HG03565 (cell line): ENCODE measurements around the gene TOX2.

Experiments used
- ATAC-seq: cut with Tn5 transposase; IDR thresholded peaks from one replicate; pipeline ENCODE4 v1.9.1; 2021; ENCODE audit warnings: mild to moderate bottlenecking, moderate library complexity; ENCODE audit not compliant: unreplicated experiment

The TOX2 gene, protein sequence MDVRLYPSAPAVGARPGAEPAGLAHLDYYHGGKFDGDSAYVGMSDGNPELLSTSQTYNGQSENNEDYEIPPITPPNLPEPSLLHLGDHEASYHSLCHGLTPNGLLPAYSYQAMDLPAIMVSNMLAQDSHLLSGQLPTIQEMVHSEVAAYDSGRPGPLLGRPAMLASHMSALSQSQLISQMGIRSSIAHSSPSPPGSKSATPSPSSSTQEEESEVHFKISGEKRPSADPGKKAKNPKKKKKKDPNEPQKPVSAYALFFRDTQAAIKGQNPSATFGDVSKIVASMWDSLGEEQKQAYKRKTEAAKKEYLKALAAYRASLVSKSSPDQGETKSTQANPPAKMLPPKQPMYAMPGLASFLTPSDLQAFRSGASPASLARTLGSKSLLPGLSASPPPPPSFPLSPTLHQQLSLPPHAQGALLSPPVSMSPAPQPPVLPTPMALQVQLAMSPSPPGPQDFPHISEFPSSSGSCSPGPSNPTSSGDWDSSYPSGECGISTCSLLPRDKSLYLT

DNA sequence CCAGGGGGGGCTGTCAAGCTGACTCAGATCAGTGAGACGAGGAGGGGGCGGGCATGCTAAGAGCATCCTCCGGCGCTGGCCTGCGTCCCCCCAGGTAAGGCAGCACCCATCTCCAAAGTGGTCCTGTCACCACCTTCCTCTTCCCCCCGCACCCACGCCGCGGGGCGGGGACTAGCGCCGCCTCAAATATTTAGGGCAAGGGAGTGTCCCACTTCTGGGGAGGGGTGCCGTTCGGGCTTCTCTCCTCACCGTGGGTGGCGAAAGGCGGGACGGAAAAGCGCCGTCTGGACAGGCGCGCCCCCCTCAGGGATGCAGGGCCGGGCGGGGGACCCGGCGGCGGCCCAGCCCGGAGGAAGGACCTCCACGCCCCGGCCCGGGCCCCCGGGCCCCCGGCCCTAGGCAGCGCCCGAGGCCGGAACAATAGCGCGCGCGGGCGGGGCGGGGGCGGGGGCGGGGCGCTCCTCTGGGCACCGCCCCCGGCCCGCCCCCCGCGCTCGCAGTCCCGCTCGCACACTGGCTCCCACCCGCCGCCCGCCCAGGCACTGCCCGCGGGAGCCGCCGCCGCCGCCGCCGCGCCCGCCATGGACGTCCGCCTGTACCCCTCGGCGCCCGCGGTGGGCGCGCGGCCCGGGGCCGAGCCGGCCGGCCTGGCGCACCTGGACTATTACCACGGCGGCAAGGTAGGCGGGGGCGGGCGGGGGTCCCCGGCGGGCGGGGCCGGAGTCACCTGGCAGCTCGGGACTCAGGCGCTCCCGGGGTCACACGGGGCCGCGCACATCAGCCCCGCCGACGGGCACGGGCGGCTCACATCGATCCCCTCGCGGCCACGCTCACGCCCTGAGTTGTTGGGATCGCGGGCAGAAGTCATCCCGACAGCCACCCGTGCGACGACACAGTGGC, at the start of gene TOX2:
TOX2 (plus strand) TSS at position 542 of the 900 bp plus-strand sequence; CDS start at position 582, 40 bp downstream.
- no peak for ATAC-seq

DNA sequence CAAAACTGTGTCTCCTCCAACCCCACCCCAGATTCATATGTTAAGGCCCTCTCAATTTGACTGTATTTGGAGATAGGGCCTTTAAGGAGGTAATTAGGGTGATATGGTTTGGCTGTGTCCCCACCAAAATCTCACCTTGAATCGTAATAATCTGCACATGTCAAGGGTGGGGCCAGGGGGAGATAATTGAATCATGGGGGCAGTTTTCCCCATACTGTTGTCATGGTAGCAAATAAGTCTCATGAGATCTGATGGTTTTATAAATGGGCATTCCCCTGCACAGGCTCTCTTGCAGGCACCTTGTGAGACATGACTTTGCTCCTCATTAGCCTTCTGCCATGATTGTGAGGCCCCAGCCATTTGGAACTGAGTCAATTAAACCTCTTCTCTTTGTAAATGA, 46.6 kb upstream of the TOX2 start:
- no peak for ATAC-seq

DNA sequence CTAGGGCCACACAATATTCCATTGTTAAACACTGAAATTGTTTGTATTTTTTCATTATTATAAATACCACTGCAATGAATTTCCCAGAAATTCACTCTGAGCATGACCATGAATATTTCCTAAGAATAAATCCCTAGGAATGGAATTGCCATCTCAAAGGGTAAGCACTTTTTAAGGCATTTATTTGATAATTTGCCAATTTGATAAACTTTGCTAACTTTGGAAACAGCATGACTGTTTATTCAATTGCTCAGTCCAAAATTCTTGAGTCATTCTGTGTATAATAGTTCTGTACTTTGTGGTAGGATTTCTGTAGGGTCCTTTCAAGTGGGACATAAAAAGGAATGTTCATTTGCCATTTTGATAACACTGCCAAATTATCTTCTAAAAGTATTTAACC, 44.2 kb upstream of the TOX2 start:
- ATAC-seq, result no peak

DNA sequence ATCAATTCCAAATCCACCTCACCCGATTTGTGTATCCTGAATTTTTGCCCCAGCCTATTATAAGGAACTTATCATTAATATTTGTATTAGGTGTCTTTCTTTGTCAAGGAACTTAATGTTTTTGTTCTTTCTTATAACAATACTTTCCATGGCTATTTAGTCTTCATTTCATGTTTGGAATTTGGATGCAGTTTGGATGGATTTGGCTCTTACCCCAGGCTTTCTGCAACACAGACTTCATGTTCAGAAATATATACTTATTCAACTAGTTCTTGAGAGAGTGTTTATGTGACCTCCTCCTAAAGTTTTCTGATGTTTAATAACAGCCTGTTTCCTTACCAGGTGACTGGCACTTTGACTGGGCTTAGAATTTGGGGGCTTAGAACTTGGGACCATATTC, 35.9 kb upstream of the TOX2 start:
- ATAC-seq, result no peak

DNA sequence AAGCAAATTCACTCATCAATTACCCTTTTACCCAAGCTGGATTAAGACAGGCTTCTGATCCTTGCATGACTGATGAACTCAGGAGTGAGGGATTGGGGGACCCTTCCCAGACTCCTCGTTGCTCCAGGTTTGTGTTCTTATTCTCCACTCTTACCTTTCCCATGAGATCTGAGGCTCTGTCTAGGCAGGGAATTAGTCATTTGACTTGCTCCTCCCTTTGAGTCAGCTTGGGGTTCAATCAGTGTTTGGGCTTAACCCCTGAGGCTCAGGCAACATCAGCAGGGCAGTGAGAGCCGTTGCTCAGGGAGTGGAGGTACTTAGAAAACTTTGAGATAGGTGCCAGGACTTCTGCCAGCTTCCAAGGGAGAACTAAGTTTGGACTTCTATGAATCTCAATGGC, 20.7 kb upstream of the TOX2 start:
- ATAC-seq, result no peak

DNA sequence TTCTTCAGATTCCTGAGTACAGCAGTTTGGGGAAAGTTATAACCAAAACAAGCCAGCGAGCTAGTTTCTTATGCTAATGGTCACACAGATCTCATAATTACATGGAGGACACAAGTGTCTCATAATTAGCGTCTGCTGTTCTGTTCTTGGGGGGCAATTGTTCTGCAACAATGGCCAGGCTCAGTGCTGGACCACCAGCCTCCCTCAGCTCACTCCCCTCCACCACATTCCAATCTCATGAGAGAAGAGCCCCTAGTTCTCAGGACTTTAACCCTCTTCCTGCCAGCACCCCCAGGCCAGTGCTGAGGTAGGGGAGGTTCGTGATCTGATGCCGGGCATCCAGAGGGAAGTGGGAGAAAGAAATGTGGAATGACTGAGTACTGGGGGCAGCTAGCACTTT, 20.2 kb upstream of the TOX2 start:
- no peak for ATAC-seq

DNA sequence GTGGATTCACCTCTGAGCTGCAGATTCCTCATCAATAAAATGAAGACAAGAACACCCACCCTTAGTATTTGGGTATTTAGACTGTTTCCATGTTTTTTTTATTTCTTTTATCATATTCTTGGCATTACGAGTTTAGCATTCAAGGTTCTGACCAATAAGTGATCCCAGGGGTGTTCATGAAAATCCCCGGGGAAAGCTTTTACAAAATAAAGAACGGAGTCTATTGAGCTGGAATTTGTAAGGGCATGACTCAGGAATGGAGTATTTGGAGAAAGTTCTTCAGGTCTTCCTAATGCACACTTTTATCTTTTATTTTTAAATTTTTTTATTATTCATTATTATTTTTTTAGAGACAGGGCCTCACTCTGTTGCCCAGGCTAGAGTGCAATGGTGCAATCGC, 19.4 kb upstream of the TOX2 start:
- no peak for ATAC-seq

DNA sequence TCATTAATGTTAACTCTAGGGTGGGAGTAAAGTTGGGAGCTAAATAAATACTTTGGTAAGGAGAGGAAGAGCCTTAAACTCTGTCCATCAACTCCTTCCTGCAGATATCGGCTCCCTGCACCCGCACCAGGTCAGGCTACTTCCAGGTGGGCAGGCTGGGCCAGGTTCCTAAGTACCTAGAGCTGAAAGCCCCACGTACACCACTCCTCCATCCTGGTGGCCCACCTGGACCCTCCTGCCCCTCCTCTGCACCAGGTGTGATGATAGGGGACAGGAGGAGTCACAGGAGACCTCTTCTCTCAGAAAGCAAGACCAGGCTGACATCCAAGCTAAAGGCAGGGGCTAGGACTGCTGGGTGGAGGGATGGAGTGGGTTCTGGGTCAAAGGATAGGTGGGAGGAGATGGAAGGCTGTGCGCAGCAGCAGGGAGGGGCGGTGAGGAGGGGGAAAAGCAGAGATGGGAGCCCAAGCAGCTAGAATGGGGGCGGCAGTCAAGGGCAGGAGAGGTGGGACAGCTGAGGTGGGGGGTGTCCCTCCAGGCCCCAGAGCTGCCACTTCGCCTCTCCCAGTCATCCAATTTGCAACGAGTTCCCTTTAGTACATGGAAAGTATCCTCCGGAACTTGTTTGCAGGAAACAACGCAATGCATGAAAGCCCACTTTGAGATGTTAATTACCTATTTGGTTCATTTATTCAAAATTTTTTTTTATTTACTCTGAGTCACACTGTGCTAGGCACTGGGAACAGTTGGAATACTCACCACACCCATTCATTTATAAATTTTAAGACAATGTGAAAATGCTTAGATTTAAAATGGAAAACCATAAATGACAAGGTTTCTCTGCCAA, 15.2 kb upstream of the TOX2 start:
- ATAC-seq, result no peak

DNA sequence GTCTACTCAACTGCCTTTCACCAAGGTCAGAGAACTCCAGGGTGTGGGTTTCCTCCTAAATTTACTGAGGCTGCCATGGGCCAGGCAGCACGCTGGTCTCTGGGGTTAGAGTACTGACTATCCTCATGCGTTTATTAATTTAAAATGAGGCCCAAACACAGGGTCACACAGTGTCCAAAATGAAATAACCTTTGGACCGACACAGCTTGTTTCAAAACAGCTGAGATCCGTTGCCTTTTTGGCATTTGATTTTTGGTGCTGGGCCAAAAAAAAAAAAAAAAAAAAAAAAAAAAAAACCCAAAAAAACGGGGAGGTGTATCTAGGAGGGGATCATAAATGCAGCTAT, 14.6 kb upstream of the TOX2 start:
- no peak for ATAC-seq

DNA sequence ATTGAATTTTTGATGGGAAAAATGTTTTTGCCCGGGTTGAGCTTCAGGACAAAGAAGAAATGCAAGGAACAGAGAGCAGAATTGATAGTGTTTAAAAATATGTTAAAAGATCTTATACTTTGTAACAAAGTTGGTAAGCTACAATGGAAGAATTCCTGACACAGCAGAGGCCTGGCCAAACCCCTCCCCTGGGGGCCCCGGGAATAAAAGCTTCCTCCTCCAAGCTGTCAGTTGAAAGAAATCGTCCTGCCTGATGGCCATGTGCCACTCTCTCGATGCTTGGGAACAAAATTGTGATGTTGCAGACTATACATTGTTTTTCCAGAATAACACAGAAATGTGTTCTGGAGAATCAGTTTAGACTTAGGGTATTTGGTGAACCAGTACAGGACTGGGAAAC, 14.2 kb upstream of the TOX2 start:
- ATAC-seq, result no peak

DNA sequence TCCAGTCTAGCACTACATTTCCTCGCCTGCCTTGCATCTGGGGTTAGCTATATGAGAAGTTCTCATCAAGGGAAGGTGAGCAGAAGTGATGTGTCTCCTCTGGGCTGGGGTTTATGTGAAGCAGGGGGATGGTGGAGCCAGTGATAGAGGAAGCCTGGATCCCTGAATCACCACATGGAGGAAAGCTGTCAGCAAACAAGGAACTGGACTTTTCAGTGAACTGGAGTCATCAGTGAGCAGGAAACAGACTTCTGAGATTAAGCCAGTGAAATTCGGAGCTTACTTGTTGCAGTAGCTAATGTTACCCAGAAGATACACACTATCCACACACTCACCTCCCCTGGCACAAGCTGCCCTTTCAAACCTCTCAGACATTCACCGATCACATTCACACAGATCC, 13.4 kb upstream of the TOX2 start:
- no peak for ATAC-seq

DNA sequence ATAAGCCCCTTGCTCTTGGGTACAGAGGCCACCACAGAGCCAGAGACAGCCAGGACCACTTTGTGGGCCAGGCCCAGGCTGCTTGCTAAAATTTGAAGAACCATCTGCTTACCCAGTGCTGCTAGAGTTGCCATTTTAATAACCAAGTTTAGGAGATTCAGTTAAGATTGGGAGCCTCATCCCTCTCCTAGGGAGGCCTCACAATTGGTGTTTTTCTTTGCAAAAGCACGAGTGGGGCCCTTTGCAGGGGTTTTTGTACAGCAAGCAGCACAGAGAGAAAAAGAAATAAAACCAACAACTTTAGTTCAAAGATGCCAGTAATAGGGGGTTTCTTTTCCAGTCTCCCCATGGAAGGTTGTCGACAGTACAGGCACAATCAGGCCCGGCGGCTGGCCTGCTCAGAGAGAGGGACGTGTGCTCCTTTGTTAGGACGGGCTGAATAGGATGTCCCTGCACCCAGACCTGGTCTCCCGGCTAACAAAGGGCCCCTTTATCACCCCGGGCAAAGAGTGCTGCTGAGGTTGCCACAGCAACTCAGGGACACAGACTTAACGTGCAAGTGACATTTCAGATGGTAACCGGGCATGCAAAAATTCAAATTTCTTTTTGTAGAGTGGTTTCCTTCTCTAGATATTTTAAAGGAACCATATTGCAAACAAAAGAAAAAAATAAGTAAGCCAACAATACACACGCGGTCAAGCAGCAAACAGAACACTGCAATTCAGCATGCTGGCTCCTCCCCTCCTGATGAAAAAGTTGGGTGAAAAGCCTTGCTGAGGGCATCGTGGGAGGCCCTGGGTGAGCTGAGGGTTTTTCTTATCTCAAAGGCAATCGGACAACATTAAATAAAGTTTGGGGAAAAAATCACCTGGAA, 10.5 kb upstream of the TOX2 start:
- ATAC-seq, result no peak

DNA sequence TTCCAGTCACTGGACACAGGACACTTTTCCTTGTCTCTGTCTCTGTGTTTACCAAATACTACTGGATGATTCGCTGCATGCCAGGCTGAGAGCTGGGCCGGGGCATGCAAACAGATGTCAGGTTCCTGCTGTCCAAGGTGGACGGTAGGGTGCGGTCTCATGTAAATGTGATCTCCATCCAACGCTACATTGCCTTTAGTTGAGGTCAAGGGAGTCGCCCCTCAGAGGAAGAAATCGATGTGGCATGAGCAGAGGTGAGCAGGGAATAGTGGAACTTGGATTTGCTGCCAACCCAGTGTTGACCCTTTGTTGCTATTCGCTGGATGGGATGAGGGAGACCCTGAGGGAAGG, 9.8 kb upstream of the TOX2 start:
- ATAC-seq, result no peak

DNA sequence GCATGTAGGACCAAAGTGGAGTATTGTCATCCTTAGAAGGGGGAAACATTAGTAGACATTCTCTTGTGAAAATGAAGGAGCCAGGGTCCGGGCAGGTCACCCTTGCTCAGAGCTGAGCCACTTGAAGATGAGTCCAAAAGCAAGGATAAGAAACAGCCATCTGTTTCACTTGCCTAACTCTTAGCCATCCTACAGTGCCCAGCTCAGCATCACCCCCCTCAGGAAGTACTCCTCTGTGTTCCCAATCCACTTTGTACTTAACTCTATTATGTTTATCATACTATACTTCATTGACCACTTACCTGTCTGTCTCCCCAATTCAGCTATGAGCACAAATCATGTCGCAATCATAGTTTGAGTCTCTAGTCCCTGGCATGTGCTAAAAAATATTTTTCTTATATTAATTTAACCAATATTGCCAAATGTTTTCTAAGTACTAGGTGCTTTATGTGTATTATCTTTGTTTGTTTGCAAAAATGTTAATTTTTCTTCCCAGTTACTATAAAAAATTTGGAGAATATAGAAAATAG, 8.1 kb upstream of the TOX2 start:
- ATAC-seq, result no peak

DNA sequence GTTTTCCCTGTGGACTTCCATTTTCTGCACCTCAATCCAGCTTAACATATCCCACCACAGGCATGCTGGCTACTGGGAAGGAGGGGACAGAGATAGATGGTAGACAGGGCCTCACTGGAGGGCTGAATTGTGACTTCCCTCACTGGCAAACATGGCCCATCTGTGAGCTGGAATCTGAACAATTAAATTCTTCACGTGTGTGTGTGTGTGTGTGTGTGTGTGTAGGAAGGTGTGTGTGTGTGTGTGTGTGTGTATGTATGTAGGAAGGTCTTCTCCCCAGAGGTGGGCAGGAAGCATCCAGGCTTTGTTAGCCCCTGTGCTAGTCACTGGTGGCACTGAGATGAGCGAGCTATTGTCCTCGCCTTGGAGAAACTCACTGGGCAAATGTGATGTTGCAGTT, 5.4 kb upstream of the TOX2 start:
- ATAC-seq, result no peak

DNA sequence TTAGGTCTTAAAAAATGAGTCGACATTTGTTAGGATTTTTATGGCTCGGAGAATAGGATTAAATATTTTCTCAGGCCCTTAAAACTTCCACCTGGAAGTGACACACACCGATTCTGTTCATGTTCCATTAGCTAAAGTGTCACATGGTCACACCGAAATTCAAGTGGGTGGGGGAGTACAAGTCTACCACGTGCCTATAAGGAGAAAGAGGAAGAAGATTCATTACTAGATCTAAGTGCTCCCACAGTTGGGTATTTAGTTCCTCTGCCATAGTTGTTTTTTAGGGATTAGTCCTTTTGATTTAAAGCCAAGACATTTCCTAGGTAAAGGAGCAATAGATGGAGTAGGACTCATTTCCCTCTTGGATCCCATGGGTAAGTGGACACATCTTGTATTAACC, 4.9 kb upstream of the TOX2 start:
- no peak for ATAC-seq

DNA sequence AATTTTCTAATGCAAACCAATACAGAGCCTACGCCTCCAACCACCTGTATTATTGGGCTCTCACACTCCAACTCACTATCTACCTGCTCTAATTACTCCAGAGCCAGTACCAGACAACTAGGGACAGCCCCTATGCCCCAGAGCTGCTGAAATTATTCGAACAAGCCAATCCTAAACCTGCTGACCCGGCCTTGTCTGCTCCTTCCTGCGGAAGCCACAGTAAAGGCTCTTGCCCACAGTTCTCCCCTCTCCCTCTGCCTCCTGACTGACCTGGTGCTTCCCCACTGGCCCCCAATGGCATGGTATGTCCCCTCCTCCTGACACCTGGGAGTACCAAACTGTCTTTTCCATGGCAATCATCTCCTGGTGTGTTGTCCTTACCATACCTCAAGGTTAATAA, 4.1 kb upstream of the TOX2 start:
- no peak for ATAC-seq

DNA sequence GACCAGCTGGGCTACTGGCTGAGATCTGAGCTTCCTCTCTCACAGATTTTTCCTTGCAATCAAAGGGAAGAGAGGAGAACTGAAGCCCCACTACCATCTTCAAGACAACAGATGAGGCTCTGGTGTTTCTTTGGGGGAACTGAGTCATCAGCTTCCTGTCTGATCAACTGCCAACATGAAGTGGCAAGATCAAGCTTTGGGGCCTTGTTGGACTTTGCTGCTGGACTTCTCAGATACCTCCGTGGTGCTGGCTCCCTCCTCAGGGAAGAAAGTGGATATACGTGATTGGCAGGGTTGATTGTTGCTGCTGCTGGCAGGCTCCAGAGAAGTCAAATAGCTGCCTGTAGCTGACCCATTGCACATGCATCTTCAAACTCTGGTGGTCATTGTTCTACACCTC, 3.6 kb upstream of the TOX2 start:
- no peak for ATAC-seq

DNA sequence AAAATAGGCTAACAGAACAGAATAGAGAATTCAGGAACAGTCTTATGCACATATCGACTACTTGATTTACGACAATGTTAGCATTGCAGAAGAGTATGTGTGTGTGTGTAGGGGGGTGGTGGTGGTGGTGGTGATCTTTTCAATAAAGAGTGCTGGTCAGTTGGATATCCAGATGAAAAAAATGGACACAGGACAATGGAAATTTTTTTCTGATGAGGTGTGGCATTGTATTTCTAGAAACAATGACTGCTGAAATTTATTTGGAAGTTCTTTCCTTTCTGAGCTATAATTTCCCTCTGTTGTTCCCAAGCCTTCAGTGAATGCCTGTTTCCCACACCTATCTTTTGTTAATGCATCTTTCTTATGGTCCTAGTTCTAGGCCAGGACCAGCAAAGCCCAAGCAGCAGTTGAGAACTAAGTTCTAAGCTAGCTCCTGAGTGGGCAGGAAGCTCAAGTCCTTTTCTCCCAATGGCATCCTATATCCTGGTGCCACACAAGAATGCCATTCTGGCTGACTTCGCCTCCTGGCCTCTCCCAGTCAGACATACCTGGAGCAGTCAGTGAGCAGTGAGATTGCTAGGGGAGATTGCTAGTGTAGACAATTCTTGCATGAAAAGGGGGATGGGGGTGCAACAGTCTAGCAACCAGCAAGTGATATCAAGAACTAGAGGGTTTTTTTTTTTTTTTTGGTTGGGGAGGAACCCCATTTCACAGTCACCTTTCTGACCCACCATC, 1.2 kb upstream of the TOX2 start:
- ATAC-seq, result no peak
